PFSK-1 (cell line): ENCODE data around the gene AMMECR1L.

Experiments
- FOXP2 ChIP-seq: optimal IDR thresholded peaks from 2 replicates; pipeline ENCODE3; 2011; ENCODE audit warnings: borderline replicate concordance, control low read depth, inconsistent platforms; ENCODE audit not compliant: insufficient read depth; ENCODE audit errors: extremely low read length, extremely low read depth
- POLR2AphosphoS5 ChIP-seq: IDR thresholded peaks from 2 replicates; pipeline ENCODE4 v1.6.1; 2012; ENCODE audit warnings: low read depth, mild to moderate bottlenecking, control low read depth, low read length, moderate library complexity
- TAF1 ChIP-seq: IDR thresholded peaks from 2 replicates; pipeline ENCODE4 v1.6.1; 2012; ENCODE audit warnings: low read length, control low read depth, borderline replicate concordance; ENCODE audit not compliant: insufficient read depth
- TF ChIP-seq, protein P1 (sequence below), 2 experiments: IDR thresholded peaks; 2 replicates each; pipeline versions ENCODE4 v1.6.1 to v1.8.0; 2011 to 2012; ENCODE audit warnings: low read depth in 2 of 2, low read length in 2 of 2, control low read depth in 1 of 2, inconsistent platforms in 1 of 2, mild to moderate bottlenecking in 1 of 2, moderate library complexity in 1 of 2; ENCODE audit not compliant: insufficient read depth in 1 of 2

DNA sequence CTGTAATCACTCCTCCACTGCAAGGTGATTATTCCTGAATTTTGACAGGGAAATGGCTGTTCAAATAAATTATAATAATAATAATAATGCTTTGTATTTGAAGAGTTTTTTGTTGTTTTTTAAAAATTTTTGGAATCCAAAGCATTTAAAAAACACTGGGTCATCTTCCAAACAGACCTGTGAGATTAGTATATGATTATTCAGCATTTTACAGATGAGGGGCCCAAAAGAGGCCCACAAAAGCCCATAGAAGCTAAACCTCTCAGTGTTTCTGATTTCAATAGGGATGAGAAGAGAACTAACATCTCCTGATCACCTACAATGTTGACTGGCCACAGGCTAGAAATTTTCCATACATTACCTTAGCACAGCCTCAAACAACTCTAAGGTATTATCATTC, 19.8 kb downstream of the AMMECR1L start:
- TF ChIP-seq POLR2AphosphoS5 (no peak), TAF1 (no peak), FOXP2 (no peak)
- TF ChIP-seq, protein P1, sequence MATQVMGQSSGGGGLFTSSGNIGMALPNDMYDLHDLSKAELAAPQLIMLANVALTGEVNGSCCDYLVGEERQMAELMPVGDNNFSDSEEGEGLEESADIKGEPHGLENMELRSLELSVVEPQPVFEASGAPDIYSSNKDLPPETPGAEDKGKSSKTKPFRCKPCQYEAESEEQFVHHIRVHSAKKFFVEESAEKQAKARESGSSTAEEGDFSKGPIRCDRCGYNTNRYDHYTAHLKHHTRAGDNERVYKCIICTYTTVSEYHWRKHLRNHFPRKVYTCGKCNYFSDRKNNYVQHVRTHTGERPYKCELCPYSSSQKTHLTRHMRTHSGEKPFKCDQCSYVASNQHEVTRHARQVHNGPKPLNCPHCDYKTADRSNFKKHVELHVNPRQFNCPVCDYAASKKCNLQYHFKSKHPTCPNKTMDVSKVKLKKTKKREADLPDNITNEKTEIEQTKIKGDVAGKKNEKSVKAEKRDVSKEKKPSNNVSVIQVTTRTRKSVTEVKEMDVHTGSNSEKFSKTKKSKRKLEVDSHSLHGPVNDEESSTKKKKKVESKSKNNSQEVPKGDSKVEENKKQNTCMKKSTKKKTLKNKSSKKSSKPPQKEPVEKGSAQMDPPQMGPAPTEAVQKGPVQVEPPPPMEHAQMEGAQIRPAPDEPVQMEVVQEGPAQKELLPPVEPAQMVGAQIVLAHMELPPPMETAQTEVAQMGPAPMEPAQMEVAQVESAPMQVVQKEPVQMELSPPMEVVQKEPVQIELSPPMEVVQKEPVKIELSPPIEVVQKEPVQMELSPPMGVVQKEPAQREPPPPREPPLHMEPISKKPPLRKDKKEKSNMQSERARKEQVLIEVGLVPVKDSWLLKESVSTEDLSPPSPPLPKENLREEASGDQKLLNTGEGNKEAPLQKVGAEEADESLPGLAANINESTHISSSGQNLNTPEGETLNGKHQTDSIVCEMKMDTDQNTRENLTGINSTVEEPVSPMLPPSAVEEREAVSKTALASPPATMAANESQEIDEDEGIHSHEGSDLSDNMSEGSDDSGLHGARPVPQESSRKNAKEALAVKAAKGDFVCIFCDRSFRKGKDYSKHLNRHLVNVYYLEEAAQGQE (IDR thresholded peaks at IDR 0.05; ENCODE audit: insufficient read depth in 1 of 2, low read depth in 2 of 2, low read length in 2 of 2) = no peak
